ENCODE data around the gene SLC35F5.
"Not testable (repeated sequence)": the region's sequence is repeated elsewhere in the genome, so short reads cannot be mapped to it uniquely, and the experiment has no call there.

Gene SLC35F5

DNA sequence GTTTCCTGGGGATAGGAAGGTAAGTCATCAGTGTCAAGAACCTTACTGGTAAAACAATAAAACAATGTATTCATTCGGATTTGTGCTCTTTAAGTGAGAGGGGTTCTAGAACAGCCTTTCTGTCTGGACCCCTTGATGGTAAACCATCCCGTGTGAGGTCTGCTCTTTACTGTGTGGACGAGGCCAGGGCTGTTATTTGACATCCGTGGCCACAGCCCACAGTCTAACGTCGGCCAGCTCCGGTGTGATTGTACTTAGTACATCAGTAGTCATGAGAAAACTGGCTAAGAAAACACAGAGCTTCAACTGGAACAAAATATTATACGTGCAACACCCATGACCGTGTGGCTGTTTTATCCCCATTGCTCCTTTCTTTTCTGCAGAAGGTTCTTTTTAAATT, 62.0 kb downstream of the SLC35F5 start:
- DNase-seq = no peak

- DNase-seq = no peak
Measured at GRCh38 chr2:113692698-113693428, 63.6 kb downstream of the SLC35F5 start.

GRCh38 chr2:113690871-113691270, 65.6 kb downstream of the SLC35F5 start:
- DNase-seq = not testable (repeated sequence)

GRCh38 chr2:113686537-113686936, 69.9 kb downstream of the SLC35F5 start:
- DNase-seq = no peak

DNA sequence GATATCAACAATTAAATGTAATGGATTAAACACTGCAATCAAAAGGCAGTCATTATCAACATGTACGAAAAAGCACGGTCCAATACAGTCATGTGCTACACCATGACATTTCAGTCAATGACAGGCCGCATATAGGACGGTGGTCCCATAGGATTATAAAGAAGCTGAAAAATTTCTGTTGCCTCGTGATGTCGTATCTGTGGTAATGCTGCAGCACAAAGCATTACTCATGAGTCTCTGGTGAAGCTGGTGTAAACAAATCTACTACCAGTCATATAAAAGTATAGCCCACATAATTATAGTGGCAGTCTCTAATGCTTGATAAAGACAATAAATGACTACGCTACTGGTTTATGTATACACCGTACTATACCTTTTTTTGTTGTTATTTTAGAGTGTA, 71.0 kb downstream of the SLC35F5 start:
- DNase-seq = no peak

- DNase-seq = no peak
Measured at GRCh38 chr2:113679457-113679856, 77.0 kb downstream of the SLC35F5 start.

GRCh38 chr2:113677330-113677729, 79.1 kb downstream of the SLC35F5 start:
- DNase-seq = no peak

DNA sequence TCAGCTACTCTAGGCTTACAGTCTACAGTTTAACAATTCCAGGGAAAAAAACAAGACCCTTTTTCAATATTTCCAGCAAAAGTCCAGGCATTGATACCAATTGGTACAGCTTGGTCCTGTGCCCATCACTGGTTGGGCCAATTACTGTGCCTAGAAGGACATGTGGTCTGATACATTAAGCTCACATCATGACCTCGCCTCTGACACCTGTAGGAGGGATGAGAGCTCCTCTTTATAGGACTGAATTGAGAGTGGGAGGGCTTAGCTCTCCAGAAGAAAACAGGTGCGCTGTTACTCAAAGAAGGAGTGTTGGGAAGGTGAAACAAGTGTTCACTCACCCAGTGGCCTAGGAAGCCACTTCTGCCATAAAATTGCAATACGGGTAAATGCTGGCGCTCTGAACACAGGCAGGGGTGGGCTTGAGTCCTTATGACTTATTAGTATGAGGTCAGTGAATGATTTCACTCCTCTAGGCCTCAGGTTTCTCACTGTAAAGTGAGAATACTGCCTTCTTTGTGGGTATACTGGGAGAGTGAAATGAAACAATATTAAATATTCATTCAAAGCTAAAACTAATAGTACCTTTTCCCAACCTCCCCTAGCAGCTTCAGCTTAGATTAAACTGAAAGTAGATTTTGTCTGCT, 79.7 kb downstream of the SLC35F5 start:
- DNase-seq = no peak

DNA sequence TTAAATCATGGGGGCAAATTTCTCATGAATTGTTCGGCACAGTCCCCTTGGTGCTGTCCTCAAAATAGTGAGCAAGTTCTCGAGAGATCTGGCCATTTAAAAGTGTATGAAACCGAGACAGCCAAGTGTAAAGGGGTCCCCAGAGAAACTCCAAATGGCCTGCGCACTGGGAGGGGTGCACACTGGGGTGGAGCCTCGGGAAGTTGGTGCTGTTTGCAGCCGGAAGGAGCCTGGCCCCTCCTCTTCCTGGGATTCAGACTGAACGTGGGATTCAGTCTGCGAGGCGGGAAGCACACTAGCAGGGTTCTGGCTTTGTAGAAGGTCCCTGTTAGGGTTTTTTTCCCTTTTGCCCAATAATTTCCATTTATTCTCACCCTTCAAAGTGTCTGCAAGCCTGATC, 80.6 kb downstream of the SLC35F5 start:
- no peak for DNase-seq

DNA sequence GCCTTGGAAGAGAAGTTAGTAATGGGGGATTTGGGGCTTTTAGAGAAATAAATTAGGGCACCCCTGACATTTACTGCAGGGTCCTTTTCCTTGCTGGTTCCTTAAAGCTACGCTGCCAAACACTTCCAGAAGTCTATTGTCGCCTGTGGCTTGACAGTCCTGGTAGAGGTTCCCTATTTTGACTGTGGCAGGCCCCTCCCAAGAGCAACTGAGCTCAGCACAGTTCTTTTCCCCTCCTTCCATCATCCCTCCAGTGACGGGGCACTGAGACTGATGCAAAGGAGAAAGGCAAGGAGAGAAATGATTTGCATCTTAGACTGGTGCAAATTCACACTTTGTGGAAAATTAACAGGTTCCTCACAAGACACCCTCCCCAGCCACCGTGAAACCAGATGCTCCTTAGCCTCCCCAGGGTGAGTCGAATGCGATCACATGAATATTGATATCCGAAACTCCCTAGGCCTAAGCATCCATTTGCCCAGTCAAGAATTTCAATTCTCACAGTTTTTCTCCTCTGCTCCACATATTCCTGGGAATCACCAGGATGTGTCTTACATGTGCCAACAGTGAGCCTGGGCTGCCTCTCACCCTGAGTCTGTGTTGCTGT, 84.0 kb downstream of the SLC35F5 start:
- no peak for DNase-seq

- DNase-seq = not testable (repeated sequence)
Measured at GRCh38 chr2:113669013-113669412, 87.4 kb downstream of the SLC35F5 start.

DNA sequence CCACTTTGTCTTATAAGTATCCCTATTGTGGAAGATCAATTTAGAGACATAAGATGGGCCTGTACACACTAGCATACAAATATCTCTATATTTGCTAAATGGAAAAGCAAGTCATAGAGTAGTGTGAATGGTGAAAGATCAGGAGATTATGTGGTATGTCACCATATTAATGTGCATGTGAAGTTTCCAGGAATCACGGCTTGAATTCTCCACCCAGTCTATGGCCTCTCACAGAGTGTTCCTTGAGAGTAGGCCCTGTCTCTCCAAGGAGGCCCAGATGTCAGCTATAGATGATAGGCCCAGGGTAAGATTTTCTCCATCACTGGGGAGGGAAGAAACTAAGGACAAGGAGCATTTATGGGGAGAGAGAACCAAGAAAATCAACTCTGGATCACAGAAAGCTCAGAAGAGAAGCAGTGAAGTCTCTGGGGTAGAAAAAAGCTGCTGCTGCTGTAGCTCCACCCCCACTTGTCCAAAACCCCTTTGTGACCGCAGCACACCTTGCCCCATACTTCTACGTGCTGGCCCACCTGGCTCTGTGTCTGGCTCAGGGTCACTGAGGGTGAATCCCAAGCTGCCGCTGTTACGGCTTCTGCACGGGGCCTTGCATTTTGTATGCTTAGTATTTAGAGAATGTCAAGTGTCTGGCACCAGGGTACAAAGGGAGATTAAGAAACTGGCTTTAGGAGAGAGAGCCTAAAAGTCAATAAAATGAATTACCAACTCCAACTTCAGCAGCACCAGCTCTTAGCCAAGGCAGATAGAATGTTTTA, 91.5 kb downstream of the SLC35F5 start:
- DNase-seq = not testable (repeated sequence)

- not testable (repeated sequence) for DNase-seq
Measured at GRCh38 chr2:113663285-113664060, 93.0 kb downstream of the SLC35F5 start.
